Suprapubic skin (tissue), 4 donors: ENCODE results near the gene STXBP4.

Experiments
- EP300 ChIP-seq: sonication (generic); formaldehyde crosslinking; IDR thresholded peaks from one replicate; pipeline ENCODE4 v1.6.1; 2017; ENCODE audit warnings: antibody characterized with exemption
- POLR2A ChIP-seq, 2 donors: fragments of 450-650 bp; IDR thresholded peaks; one replicate each; pipeline ENCODE4 v1.6.1; 2017; ENCODE audit warnings: antibody characterized with exemption in 2 of 2, mild to moderate bottlenecking in 2 of 2, moderate library complexity in 2 of 2
- POLR2AphosphoS5 ChIP-seq, 3 donors: sonication (generic); formaldehyde crosslinking; IDR thresholded peaks; one replicate each; pipeline ENCODE4 v1.6.1; 2017; ENCODE audit warnings: antibody characterized with exemption in 3 of 3
- TF ChIP-seq, protein P1 (sequence below), 2 donors: fragments of 200-600 bp in 1 of 2; fragments of 450-650 bp in 1 of 2; sonication (generic) in 1 of 2; IDR thresholded peaks; one replicate each; pipeline ENCODE4 v1.5.1; 2016 to 2019; ENCODE audit warnings: antibody characterized with exemption in 2 of 2, mild to moderate bottlenecking in 1 of 2, moderate library complexity in 1 of 2

DNA sequence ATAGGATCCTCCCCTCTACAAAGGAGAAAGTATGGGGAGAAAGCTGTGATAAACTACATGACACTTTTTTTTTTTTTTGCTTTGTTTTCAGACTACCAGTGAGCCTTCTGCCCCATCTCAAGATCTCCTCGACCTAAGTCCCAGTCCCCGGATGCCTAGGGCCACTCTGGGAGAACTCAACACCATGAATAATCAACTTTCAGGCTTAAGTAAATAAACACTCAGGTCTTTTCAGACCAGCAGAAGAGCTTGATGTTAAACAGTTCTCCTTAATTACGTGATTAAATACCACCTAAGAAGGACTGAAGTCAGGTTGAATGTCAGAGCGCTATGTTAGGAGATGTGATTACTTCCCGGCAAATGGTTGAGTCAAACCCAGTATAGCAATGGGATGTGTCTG lies 31.5 kb upstream of the STXBP4 start:
- TF ChIP-seq, protein P1, sequence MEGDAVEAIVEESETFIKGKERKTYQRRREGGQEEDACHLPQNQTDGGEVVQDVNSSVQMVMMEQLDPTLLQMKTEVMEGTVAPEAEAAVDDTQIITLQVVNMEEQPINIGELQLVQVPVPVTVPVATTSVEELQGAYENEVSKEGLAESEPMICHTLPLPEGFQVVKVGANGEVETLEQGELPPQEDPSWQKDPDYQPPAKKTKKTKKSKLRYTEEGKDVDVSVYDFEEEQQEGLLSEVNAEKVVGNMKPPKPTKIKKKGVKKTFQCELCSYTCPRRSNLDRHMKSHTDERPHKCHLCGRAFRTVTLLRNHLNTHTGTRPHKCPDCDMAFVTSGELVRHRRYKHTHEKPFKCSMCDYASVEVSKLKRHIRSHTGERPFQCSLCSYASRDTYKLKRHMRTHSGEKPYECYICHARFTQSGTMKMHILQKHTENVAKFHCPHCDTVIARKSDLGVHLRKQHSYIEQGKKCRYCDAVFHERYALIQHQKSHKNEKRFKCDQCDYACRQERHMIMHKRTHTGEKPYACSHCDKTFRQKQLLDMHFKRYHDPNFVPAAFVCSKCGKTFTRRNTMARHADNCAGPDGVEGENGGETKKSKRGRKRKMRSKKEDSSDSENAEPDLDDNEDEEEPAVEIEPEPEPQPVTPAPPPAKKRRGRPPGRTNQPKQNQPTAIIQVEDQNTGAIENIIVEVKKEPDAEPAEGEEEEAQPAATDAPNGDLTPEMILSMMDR (IDR thresholded peaks at IDR 0.05) = no peak
- TF ChIP-seq POLR2AphosphoS5 (IDR thresholded peaks at IDR 0.05) (no peak), POLR2A (IDR thresholded peaks at IDR 0.05) (no peak), EP300 (no peak)
